GM23338 (cell line): ENCODE data around the gene CCDC152. TPM values are rescaled to one million over a fixed set of nuclear protein-coding genes. Genes with fewer than 3 reads are reported as not detected.

Experiments used
- ATAC-seq: fragments of 200-7000 bp; cut with Tn5 transposase; 3 replicates; pipeline ENCODE4 v1.9.1; 2020
- DNase-seq: peaks from one replicate; pipeline ENCODE4 v3.0.0-alpha.2; 2015; ENCODE audit warnings: low spot score
- H2AFZ ChIP-seq: fragments of 200-600 bp; sonication (generic); 2 replicates; pipeline ENCODE4 v1.8.0; 2016; ENCODE audit warnings: antibody characterized with exemption, mild to moderate bottlenecking, moderate library complexity
- H3F3A ChIP-seq: fragments of 200-600 bp; sonication (generic); replicated peaks from 2 replicates; pipeline ENCODE4 v1.8.0; 2017; ENCODE audit warnings: antibody characterized with exemption, mixed run types, low read depth
- H3K27ac ChIP-seq: fragments of 200-600 bp; sonication (generic); 2 replicates; pipeline ENCODE4 v1.6.1; 2016; ENCODE audit warnings: low read depth
- H3K27me3 ChIP-seq: fragments of 200-600 bp; sonication (generic); 2 replicates; pipeline ENCODE4 v1.8.0; 2016; ENCODE audit warnings: mild to moderate bottlenecking, mixed run types, moderate library complexity; ENCODE audit not compliant: insufficient read depth
- H3K36me3 ChIP-seq: fragments of 200-600 bp; sonication (generic); 2 replicates; pipeline ENCODE4 v1.8.0; 2016; ENCODE audit warnings: mild to moderate bottlenecking; ENCODE audit not compliant: insufficient read depth
- H3K4me1 ChIP-seq: fragments of 200-600 bp; sonication (generic); 2 replicates; pipeline ENCODE4 v1.8.0; 2016; ENCODE audit warnings: mild to moderate bottlenecking, moderate library complexity; ENCODE audit not compliant: insufficient read depth
- H3K4me2 ChIP-seq: fragments of 200-600 bp; sonication (generic); 2 replicates; pipeline ENCODE4 v1.7.1; 2017; ENCODE audit warnings: mixed run types
- H3K4me3 ChIP-seq: fragments of 200-600 bp; sonication (generic); 2 replicates; pipeline ENCODE4 v1.6.1; 2016; ENCODE audit warnings: mixed run types
- H3K79me2 ChIP-seq: fragments of 200-600 bp; sonication (generic); replicated peaks from 2 replicates; pipeline ENCODE4 v1.8.0; 2017; ENCODE audit warnings: mild to moderate bottlenecking; ENCODE audit not compliant: insufficient read depth
- H3K9me2 ChIP-seq: fragments of 200-600 bp; sonication (generic); 2 replicates; pipeline ENCODE4 v1.8.0; 2017; ENCODE audit not compliant: insufficient read depth
- H4K20me1 ChIP-seq: fragments of 200-600 bp; sonication (generic); replicated peaks from 2 replicates; pipeline ENCODE4 v1.8.0; 2017; ENCODE audit warnings: mild to moderate bottlenecking; ENCODE audit not compliant: insufficient read depth
- H3K27ac Mint-ChIP-seq: 2 replicates; pipeline ENCODE4 v1.8.0; 2020; ENCODE audit warnings: inconsistent platforms, mild to moderate bottlenecking, moderate library complexity, mixed read lengths
- H3K27me3 Mint-ChIP-seq: 3 replicates; pipeline ENCODE4 v1.8.0; 2022; ENCODE audit warnings: low read depth, mild to moderate bottlenecking, moderate library complexity, mixed read lengths, inconsistent platforms; ENCODE audit not compliant: insufficient read depth, poor library complexity
- H3K36me3 Mint-ChIP-seq: 3 replicates; pipeline ENCODE4 v1.8.0; 2021; ENCODE audit warnings: low read depth, mild to moderate bottlenecking, inconsistent platforms, moderate library complexity, mixed read lengths
- H3K4me1 Mint-ChIP-seq: 3 replicates; pipeline ENCODE4 v1.8.0; 2020; ENCODE audit warnings: mild to moderate bottlenecking, inconsistent platforms, mixed read lengths
- H3K4me3 Mint-ChIP-seq: 3 replicates; pipeline ENCODE4 v1.8.0; 2021; ENCODE audit warnings: moderate library complexity, mild to moderate bottlenecking, inconsistent platforms, mixed read lengths
- H3K9me3 Mint-ChIP-seq: 3 replicates; pipeline ENCODE4 v1.8.0; 2020; ENCODE audit warnings: moderate library complexity, mild to moderate bottlenecking, inconsistent platforms, mixed read lengths
- EZH2 ChIP-seq: fragments of 200-600 bp; sonication (generic); IDR thresholded peaks from one replicate; pipeline ENCODE4 v1.8.0; 2017; ENCODE audit warnings: antibody characterized with exemption, mild to moderate bottlenecking, low read depth; ENCODE audit not compliant: unreplicated experiment
- JUNB ChIP-seq: IDR thresholded peaks from one replicate; pipeline ENCODE4 v1.6.1; 2016; ENCODE audit warnings: antibody characterized with exemption; ENCODE audit not compliant: unreplicated experiment
- NANOG ChIP-seq: IDR thresholded peaks from 2 replicates; pipeline ENCODE4 v1.6.1; 2016; ENCODE audit warnings: antibody characterized with exemption, borderline replicate concordance
- POLR2AphosphoS5 ChIP-seq: IDR thresholded peaks from 2 replicates; pipeline ENCODE4 v1.6.1; 2016; ENCODE audit warnings: antibody characterized with exemption, low read depth
- ZNF114 ChIP-seq: fragments of 250-450 bp; sonication (Bioruptor Pico); IDR thresholded peaks from 2 replicates; pipeline ENCODE4 v1.5.0; 2020; ENCODE audit warnings: mild to moderate bottlenecking, moderate library complexity
- ZNF331 ChIP-seq: fragments of 250-450 bp; sonication (Bioruptor Pico); IDR thresholded peaks from 2 replicates; pipeline ENCODE4 v1.5.0; 2020; ENCODE audit warnings: low read depth, mild to moderate bottlenecking, moderate library complexity
- polyA plus RNA-seq: library from polyadenylated mRNA; unstranded; fragments of >200 nt; fragmentation: Nextera tagmentation; extraction: Ambion mirVana; gene quantifications from 2 replicates; pipeline ENCODE4 v1.2.1, GENCODE V29; 2016
- total RNA-seq: library from RNA; depleted of rRNA; stranded (reverse); fragments of >200 nt; shearing (Covaris generic); gene quantifications from 2 replicates; pipeline ENCODE4 v1.2.3, GENCODE V29; 2014
- TF ChIP-seq, protein P1 (sequence below), 2 experiments: fragments of 200-600 bp in 1 of 2; sonication (generic) in 1 of 2; conservative IDR thresholded peaks; 2 replicates each; pipeline versions ENCODE4 v1.5.1 to v1.6.1; 2016 to 2017; ENCODE audit warnings: antibody characterized with exemption in 2 of 2, low read depth in 2 of 2, mild to moderate bottlenecking in 2 of 2, moderate library complexity in 1 of 2
- TF ChIP-seq, protein P2 (sequence below): IDR thresholded peaks from one replicate; pipeline ENCODE4 v1.6.1; 2018; ENCODE audit warnings: antibody characterized with exemption; ENCODE audit not compliant: unreplicated experiment

CCDC152 gene
- total and polyA plus RNA-seq, 2 experiments from 2014 or later = 16.2 to 75.9 TPM

DNA sequence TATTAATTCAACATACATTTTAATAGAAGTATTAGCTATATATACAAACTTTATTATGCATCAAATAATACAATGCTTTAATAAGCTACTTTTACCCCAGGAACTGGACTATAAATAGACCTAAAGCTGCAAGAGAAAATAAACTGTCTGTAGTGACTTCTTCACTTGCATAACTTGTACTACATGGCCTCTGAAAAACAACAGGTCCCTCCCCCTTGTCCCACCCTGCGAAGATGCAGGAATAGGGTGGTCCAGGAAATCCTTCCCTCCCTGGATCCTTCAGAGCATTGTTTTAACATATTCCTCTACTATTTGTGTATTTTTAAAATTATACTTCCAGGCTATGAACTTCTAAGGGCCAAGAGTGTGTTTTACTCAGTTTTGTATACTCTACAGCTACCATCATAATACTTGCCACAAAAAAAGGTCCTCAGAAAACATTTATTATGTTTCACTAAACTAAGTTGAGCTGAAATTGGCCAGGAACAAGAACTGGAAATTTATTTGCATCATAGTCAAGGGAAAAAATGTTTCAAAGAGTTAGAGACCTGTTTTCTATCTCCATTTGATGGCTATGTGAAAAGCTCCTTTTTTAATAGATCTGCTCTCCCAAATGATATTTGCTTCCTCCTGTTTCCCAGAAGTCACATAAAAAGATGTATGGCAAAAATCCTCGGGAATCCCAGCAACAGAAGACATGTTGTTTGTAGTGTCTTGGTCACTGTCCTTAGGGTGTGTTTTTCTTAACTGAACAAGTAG lies 70.3 kb downstream of the CCDC152 start:
- TF ChIP-seq, protein P1, sequence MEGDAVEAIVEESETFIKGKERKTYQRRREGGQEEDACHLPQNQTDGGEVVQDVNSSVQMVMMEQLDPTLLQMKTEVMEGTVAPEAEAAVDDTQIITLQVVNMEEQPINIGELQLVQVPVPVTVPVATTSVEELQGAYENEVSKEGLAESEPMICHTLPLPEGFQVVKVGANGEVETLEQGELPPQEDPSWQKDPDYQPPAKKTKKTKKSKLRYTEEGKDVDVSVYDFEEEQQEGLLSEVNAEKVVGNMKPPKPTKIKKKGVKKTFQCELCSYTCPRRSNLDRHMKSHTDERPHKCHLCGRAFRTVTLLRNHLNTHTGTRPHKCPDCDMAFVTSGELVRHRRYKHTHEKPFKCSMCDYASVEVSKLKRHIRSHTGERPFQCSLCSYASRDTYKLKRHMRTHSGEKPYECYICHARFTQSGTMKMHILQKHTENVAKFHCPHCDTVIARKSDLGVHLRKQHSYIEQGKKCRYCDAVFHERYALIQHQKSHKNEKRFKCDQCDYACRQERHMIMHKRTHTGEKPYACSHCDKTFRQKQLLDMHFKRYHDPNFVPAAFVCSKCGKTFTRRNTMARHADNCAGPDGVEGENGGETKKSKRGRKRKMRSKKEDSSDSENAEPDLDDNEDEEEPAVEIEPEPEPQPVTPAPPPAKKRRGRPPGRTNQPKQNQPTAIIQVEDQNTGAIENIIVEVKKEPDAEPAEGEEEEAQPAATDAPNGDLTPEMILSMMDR (conservative IDR thresholded peaks at IDR 0.05; ENCODE audit: low read depth in 2 of 2) = no peak
- TF ChIP-seq JUNB (no peak), ZNF114 (CRISPR knock-in tag) (no peak)
- H3K4me2 ChIP-seq = no peak overlapping the region
- no peaks in the 10 kb centered on the region for H3K36me3 Mint-ChIP-seq
- no peak for ATAC-seq
- H3K4me1 ChIP-seq = no peaks in the 10 kb centered on the region
- H3K27me3 ChIP-seq = no peaks in the 10 kb centered on the region
- H3K4me1 Mint-ChIP-seq = no peaks in the 10 kb centered on the region
- no peaks in the 10 kb centered on the region for H3F3A ChIP-seq
- H3K79me2 ChIP-seq = no peaks in the 10 kb centered on the region
- H3K9me3 Mint-ChIP-seq = no peaks in the 10 kb centered on the region
- H3K27ac ChIP-seq = no peak overlapping the region
- H3K36me3 ChIP-seq = no peaks in the 10 kb centered on the region
- no peak overlapping the region for H3K4me3 Mint-ChIP-seq
- H3K9me2 ChIP-seq = 0 out of 2 replicates have a peak, but pooled peaks cover 2% of the 10 kb centered on the region
- no peak overlapping the region for H2AFZ ChIP-seq
- no peak overlapping the region for H3K27ac Mint-ChIP-seq
- no peak overlapping the region for H3K4me3 ChIP-seq
- no peak for DNase-seq
- no peaks in the 10 kb centered on the region for H4K20me1 ChIP-seq
- peaks cover 2% of the 10 kb centered on the region for H3K27me3 Mint-ChIP-seq

DNA sequence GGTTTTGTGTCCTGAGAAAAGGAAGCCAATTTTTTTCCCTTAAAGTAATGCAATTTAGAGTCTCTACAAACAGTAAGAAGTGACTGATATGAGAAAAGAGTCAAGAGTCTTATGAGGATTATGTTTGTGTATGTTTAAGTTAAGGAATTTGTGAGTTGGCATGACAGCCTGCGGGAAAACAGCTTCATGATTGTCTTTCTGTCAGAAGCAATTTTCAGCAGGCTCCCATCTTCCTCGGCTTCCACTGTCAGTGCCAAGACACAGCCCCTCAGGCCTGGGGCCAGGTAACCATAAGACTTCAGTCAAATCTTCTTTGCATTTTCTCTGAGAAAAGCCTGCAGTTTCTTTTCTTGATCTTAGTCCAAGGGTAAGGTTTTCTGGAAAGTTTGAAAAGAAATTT lies 72.1 kb downstream of the CCDC152 start:
- Histone ChIP-seq H3K4me2 (no peak overlapping the region), H3K79me2 (no peaks in the 10 kb centered on the region), H3K4me3 (no peak overlapping the region), H3K27ac (no peak overlapping the region), H3F3A (no peaks in the 10 kb centered on the region), H3K36me3 (no peaks in the 10 kb centered on the region), H3K27me3 (no peaks in the 10 kb centered on the region), H3K4me1 (no peaks in the 10 kb centered on the region), H4K20me1 (no peaks in the 10 kb centered on the region), H2AFZ (no peak overlapping the region), H3K9me2 (0 out of 2 replicates have a peak, but pooled peaks cover 2% of the 10 kb centered on the region)
- H3K36me3 Mint-ChIP-seq = no peaks in the 10 kb centered on the region
- H3K27ac Mint-ChIP-seq = no peak overlapping the region
- H3K4me3 Mint-ChIP-seq = no peak overlapping the region
- H3K4me1 Mint-ChIP-seq = no peaks in the 10 kb centered on the region
- DNase-seq (no peak), ATAC-seq (no peak)
- H3K9me3 Mint-ChIP-seq = no peaks in the 10 kb centered on the region
- peaks cover 2% of the 10 kb centered on the region for H3K27me3 Mint-ChIP-seq
- no peak for TF ChIP-seq ZNF331 (CRISPR knock-in tag)
- TF ChIP-seq, protein P1 (conservative IDR thresholded peaks at IDR 0.05; ENCODE audit: low read depth in 2 of 2) = no peak
- TF ChIP-seq, protein P2, sequence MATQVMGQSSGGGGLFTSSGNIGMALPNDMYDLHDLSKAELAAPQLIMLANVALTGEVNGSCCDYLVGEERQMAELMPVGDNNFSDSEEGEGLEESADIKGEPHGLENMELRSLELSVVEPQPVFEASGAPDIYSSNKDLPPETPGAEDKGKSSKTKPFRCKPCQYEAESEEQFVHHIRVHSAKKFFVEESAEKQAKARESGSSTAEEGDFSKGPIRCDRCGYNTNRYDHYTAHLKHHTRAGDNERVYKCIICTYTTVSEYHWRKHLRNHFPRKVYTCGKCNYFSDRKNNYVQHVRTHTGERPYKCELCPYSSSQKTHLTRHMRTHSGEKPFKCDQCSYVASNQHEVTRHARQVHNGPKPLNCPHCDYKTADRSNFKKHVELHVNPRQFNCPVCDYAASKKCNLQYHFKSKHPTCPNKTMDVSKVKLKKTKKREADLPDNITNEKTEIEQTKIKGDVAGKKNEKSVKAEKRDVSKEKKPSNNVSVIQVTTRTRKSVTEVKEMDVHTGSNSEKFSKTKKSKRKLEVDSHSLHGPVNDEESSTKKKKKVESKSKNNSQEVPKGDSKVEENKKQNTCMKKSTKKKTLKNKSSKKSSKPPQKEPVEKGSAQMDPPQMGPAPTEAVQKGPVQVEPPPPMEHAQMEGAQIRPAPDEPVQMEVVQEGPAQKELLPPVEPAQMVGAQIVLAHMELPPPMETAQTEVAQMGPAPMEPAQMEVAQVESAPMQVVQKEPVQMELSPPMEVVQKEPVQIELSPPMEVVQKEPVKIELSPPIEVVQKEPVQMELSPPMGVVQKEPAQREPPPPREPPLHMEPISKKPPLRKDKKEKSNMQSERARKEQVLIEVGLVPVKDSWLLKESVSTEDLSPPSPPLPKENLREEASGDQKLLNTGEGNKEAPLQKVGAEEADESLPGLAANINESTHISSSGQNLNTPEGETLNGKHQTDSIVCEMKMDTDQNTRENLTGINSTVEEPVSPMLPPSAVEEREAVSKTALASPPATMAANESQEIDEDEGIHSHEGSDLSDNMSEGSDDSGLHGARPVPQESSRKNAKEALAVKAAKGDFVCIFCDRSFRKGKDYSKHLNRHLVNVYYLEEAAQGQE = no peak
- no peak for TF ChIP-seq POLR2AphosphoS5
- no peak for TF ChIP-seq EZH2
- TF ChIP-seq JUNB = no peak
- TF ChIP-seq NANOG = no peak
